Endometrial microvascular endothelial cells (primary cell): ENCODE results near the gene PITX1. TPM values are rescaled to one million over a fixed set of nuclear protein-coding genes. Genes with fewer than 3 reads are reported as not detected.
"Not testable (repeated sequence)": the region's sequence is repeated elsewhere in the genome, so short reads cannot be mapped to it uniquely, and the experiment has no call there.

Source experiments
- in situ Hi-C: cut with HindIII; loops from 2 replicates; pipeline ENCODE4 v1.10.0; 2017; ENCODE audit warnings: low sequenced_read_pairs, low pct_unique_long_range_greater_than_20kb; ENCODE audit errors: inconsistent ontology term
- total RNA-seq: library from RNA; depleted of rRNA; stranded (reverse); fragments of >200 nt; gene quantifications from one replicate; pipeline ENCODE4 v1.2.3, GENCODE V29; 2015; ENCODE audit errors: inconsistent ontology term

PITX1 gene
- total RNA-seq, 1 donor from 2014 or later: not detected

- in situ Hi-C loops: no loop called here
Observed at GRCh38 chr5:134995850-134996402, 38.1 kb downstream of the PITX1 start.

- in situ Hi-C loops: no loop called here
Observed at GRCh38 chr5:134994560-134995156, 39.4 kb downstream of the PITX1 start.

- in situ Hi-C loops: no loop called here
Observed at GRCh38 chr5:134993161-134993560, 40.9 kb downstream of the PITX1 start.

GRCh38 chr5:134992148-134992547, 41.9 kb downstream of the PITX1 start:
- in situ Hi-C loops: no loop called here

- in situ Hi-C loops: not testable (repeated sequence)
Observed at GRCh38 chr5:134990183-134990582, 43.8 kb downstream of the PITX1 start.

GRCh38 chr5:134989266-134989830, 44.7 kb downstream of the PITX1 start:
- in situ Hi-C loops: no loop called here

GRCh38 chr5:134982230-134982629, 51.8 kb downstream of the PITX1 start:
- in situ Hi-C loops: no loop called here

- in situ Hi-C loops: no loop called here
Observed at GRCh38 chr5:134979416-134979815, 54.6 kb downstream of the PITX1 start.

Other genes starting within 250 kb of the PITX1 start
- gene C5orf24, start 188.3 kb downstream of the PITX1 start, total RNA-seq: 45.3 TPM
- 141 TPM for gene TXNDC15, start 159.9 kb downstream of the PITX1 start, total RNA-seq
- gene PCBD2, start 129.1 kb downstream of the PITX1 start, total RNA-seq: 4.1 TPM
- not detected for gene CATSPER3, start 66.3 kb downstream of the PITX1 start, total RNA-seq